ENCODE data around the gene CHSY3. TPM values are rescaled to one million over a fixed set of nuclear protein-coding genes. Genes with fewer than 3 reads are reported as not detected.

Gene CHSY3
- total RNA-seq, 3 donors from 2014 or later, result 0.52 to 0.96 (median 0.73) TPM

- DNase-seq (no peak), ATAC-seq (no peak)
- intact Hi-C loops (cut with DNase I, micrococcal nuclease), result no loop called here
- TF ChIP-seq CTCF (IDR thresholded peaks at IDR 0.05), result no peak
- no peaks in the 10 kb centered on the region for H3K36me3 ChIP-seq (ENCODE audit: low read depth)
- H3K4me1 ChIP-seq (ENCODE audit: low read depth), result no peaks in the 10 kb centered on the region
- no peaks in the 10 kb centered on the region for H3K9me3 ChIP-seq
- H3K4me3 ChIP-seq, result no peak overlapping the region
Measured at GRCh38 chr5:129945774-129946270, 41.6 kb downstream of the CHSY3 start.

DNA sequence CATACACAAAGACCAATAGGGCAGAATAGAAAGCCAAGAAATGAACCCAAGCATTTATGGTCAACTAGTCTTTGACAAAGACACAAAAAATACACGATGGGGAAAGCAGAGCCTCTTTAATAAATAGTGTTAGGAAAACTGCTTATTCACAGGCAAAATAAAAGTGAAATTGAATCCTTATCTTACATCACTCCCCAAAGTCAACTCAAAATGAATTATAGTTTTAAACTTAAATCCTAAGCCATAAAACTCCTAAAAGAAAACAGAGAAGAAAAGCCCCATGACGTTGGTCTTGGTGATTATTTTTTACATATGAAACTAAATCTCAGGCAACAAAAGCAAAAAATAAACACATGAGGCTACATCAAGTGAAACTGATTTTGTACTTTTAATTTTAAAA, 46.8 kb downstream of the CHSY3 start:
- Histone ChIP-seq H3K9me3 (peaks cover 3% of the 10 kb centered on the region), H3K4me1 (ENCODE audit: low read depth) (no peaks in the 10 kb centered on the region), H3K4me3 (no peak overlapping the region), H3K36me3 (ENCODE audit: low read depth) (no peaks in the 10 kb centered on the region)
- no peak for TF ChIP-seq CTCF (IDR thresholded peaks at IDR 0.05)
- no peak for DNase-seq
- ATAC-seq, result no peak
- intact Hi-C loops (cut with DNase I, micrococcal nuclease), result no loop called here

- no peaks in the 10 kb centered on the region for H3K4me1 ChIP-seq (ENCODE audit: low read depth)
- no peak for ATAC-seq
- TF ChIP-seq CTCF (IDR thresholded peaks at IDR 0.05), result no peak
- intact Hi-C loops (cut with DNase I, micrococcal nuclease), result no loop called here
- no peak overlapping the region for H3K4me3 ChIP-seq
- peaks cover 3% of the 10 kb centered on the region for H3K9me3 ChIP-seq
- no peak for DNase-seq
- H3K36me3 ChIP-seq (ENCODE audit: low read depth), result no peaks in the 10 kb centered on the region
Measured at GRCh38 chr5:129958581-129958980, 54.3 kb downstream of the CHSY3 start.

GRCh38 chr5:129960831-129961230, 56.6 kb downstream of the CHSY3 start:
- no peak for DNase-seq
- no peak overlapping the region for H3K4me3 ChIP-seq
- no peaks in the 10 kb centered on the region for H3K36me3 ChIP-seq (ENCODE audit: low read depth)
- H3K9me3 ChIP-seq, result no peaks in the 10 kb centered on the region
- H3K4me1 ChIP-seq (ENCODE audit: low read depth), result no peaks in the 10 kb centered on the region
- intact Hi-C loops (cut with DNase I, micrococcal nuclease), result no loop called here
- no peak for TF ChIP-seq CTCF (IDR thresholded peaks at IDR 0.05)
- no peak for ATAC-seq

GRCh38 chr5:129962506-129962905, 58.2 kb downstream of the CHSY3 start:
- H3K4me1 ChIP-seq (ENCODE audit: low read depth), result no peaks in the 10 kb centered on the region
- TF ChIP-seq CTCF (IDR thresholded peaks at IDR 0.05), result no peak
- intact Hi-C loops (cut with DNase I, micrococcal nuclease), result no loop called here
- no peaks in the 10 kb centered on the region for H3K9me3 ChIP-seq
- ATAC-seq, result no peak
- H3K36me3 ChIP-seq (ENCODE audit: low read depth), result no peaks in the 10 kb centered on the region
- no peak for DNase-seq
- no peak overlapping the region for H3K4me3 ChIP-seq

DNA sequence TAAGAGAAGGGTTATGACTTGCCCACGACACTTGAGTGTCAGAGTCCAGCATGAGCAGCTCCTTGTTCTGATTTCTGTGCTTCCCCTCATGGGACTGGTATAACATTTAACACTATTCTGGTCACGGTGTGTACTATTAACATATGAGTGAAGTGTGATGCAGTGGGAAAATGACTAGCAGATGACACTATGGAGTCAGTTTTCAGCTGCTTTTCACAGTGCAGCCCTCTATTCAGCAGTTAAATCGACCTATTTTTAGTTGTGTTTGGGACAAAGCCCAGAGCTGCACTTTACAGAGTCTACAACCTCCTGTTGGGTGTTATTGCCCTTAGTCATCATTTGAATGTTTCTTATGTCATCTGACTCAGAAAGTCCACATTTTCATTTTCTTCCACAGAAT, 59.1 kb downstream of the CHSY3 start:
- Histone ChIP-seq H3K4me3 (no peak overlapping the region), H3K9me3 (no peaks in the 10 kb centered on the region), H3K36me3 (ENCODE audit: low read depth) (no peaks in the 10 kb centered on the region), H3K4me1 (ENCODE audit: low read depth) (no peaks in the 10 kb centered on the region)
- intact Hi-C loops (cut with DNase I, micrococcal nuclease), result no loop called here
- no peak for TF ChIP-seq CTCF (IDR thresholded peaks at IDR 0.05)
- DNase-seq (no peak), ATAC-seq (no peak)
